ENCODE measurements around the gene AARSD1. TPM values are rescaled to one million over a fixed set of nuclear protein-coding genes. Genes with fewer than 3 reads are reported as not detected.
"Not testable (repeated sequence)": the region's sequence is repeated elsewhere in the genome, so short reads cannot be mapped to it uniquely, and the experiment has no call there.

The AARSD1 gene
- total RNA-seq, 1 donor from 2014 or later = 23.0 TPM

- no peak overlapping the region for H3K4me3 ChIP-seq (ENCODE audit: low read depth, low read length)
- DNase-seq (ENCODE audit: low read depth) = no peak
- TF ChIP-seq CTCF (conservative IDR thresholded peaks at IDR 0.05; ENCODE audit: low read depth, low read length) = peak; percentile 9
Observed at GRCh38 chr17:43003542-43004172, 39.4 kb upstream of the AARSD1 start.

GRCh38 chr17:43000894-43001293 lies 36.6 kb upstream of the AARSD1 start:
- H3K4me3 ChIP-seq (ENCODE audit: low read depth, low read length); DNase-seq (ENCODE audit: low read depth): not testable (repeated sequence)

DNA sequence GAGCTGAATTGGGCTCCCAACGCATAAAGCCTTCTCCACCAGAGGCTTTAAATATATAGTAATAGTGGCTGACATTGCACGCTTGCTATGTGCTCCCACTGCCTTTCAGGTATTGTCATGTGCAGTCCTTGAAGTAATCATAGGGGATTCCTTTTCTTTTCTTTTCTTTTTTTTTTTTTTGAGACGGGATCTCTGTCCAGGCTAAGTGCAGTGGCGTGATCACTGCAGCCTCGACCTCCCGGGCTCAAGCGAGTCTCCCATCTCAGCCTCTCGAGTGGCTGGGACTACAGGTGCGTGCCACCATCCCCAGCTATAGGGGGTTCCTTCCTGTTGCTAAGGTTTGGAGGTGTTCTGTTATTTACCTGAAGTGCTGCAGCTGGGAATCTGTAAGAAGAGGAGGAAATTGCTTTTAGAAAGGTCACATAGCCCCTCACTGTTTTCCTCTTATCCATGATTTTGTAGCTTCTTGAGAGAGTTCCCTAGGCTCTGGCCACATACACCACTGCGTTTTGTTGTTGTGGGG lies 34.8 kb upstream of the AARSD1 start:
- peak overlapping the region; percentile 86 for H3K4me3 ChIP-seq (ENCODE audit: low read depth, low read length)
- TF ChIP-seq CTCF (conservative IDR thresholded peaks at IDR 0.05; ENCODE audit: low read depth, low read length) = no peak
- no peak for DNase-seq (ENCODE audit: low read depth)

- peak; percentile 98 for DNase-seq (ENCODE audit: low read depth)
- TF ChIP-seq CTCF (conservative IDR thresholded peaks at IDR 0.05; ENCODE audit: low read depth, low read length) = peak; percentile 78
- peak within 1 kb of the TSS; percentile 86 for H3K4me3 ChIP-seq (ENCODE audit: low read depth, low read length)
Observed at GRCh38 chr17:42997984-42998938, 34.0 kb upstream of the AARSD1 start, which contains the start of gene RPL27. Gene RPL27 (plus strand): TSS chr17:42998419. CDS start chr17:42998751, 332 bp downstream.

GRCh38 chr17:42997390-42997983 lies 33.2 kb upstream of the AARSD1 start:
- DNase-seq (ENCODE audit: low read depth) = no peak
- TF ChIP-seq CTCF (conservative IDR thresholded peaks at IDR 0.05; ENCODE audit: low read depth, low read length) = no peak
- H3K4me3 ChIP-seq (ENCODE audit: low read depth, low read length) = peak overlapping the region; percentile 47

- not testable (repeated sequence) for H3K4me3 ChIP-seq (ENCODE audit: low read depth, low read length); DNase-seq (ENCODE audit: low read depth)
Observed at GRCh38 chr17:42993913-42994312, 29.7 kb upstream of the AARSD1 start.

- no peak for DNase-seq (ENCODE audit: low read depth)
- H3K4me3 ChIP-seq (ENCODE audit: low read depth, low read length) = no peak overlapping the region
Observed at GRCh38 chr17:42992872-42993271, 28.6 kb upstream of the AARSD1 start.

More at GRCh38 chr17:42992872-42993271, 28.6 kb upstream of the AARSD1 start:
- TF ChIP-seq CTCF (conservative IDR thresholded peaks at IDR 0.05; ENCODE audit: low read depth, low read length) = no peak

Data from epithelial cell of proximal tubule (primary cell).